Activated CD8-positive, alpha-beta memory T cell treated with anti-CD3 and anti-CD28 coated beads for 48 hours (primary cell): Measurements from ENCODE around the gene LSG1.

Experiments
- DNase-seq, 3 experiments: peaks; one replicate each; pipeline ENCODE4 v3.0.0-alpha.2; 2020; ENCODE audit warnings: low read depth in 2 of 3, low spot score in 2 of 3

LSG1 gene

GRCh38 chr3:194671900-194672808 lies at the start of gene LSG1:
LSG1 (minus strand) TSS chr3:194672191; CDS start chr3:194672162, 29 bp downstream.
- peak; percentile 52 to 72 (median 68) for DNase-seq

- DNase-seq: no peak
These were observed 48.1 kb upstream of the LSG1 start for GRCh38 chr3:194720048-194720447.

GRCh38 chr3:194718079-194718478 lies 46.1 kb upstream of the LSG1 start:
- DNase-seq: no peak

- DNase-seq: no peak
These were observed 43.2 kb upstream of the LSG1 start for GRCh38 chr3:194715022-194715800.

- DNase-seq: no peak
These were observed 42.6 kb upstream of the LSG1 start for GRCh38 chr3:194714564-194714963.

- no peak for DNase-seq
These were observed 42.1 kb upstream of the LSG1 start for GRCh38 chr3:194714137-194714455.

- no peak for DNase-seq
These were observed 41.5 kb upstream of the LSG1 start for GRCh38 chr3:194713299-194714136.

- no peak for DNase-seq
These were observed 39.9 kb upstream of the LSG1 start for GRCh38 chr3:194711913-194712312.

- DNase-seq: no peak
These were observed 39.3 kb upstream of the LSG1 start for GRCh38 chr3:194711286-194711685.

- DNase-seq: no peak
These were observed 35.2 kb upstream of the LSG1 start for GRCh38 chr3:194707147-194707540.

- no peak for DNase-seq
These were observed 33.8 kb upstream of the LSG1 start for GRCh38 chr3:194705761-194706160.

- no peak for DNase-seq
These were observed 33.2 kb upstream of the LSG1 start for GRCh38 chr3:194705227-194705626.

GRCh38 chr3:194702545-194702944 lies 30.6 kb upstream of the LSG1 start:
- DNase-seq: no peak

GRCh38 chr3:194696702-194697101 lies 24.7 kb upstream of the LSG1 start:
- no peak for DNase-seq

GRCh38 chr3:194691481-194692283 lies 19.7 kb upstream of the LSG1 start:
- DNase-seq: no peak

- no peak for DNase-seq
These were observed 18.7 kb upstream of the LSG1 start for GRCh38 chr3:194690501-194691372.

- DNase-seq: no peak
These were observed 17.5 kb upstream of the LSG1 start for GRCh38 chr3:194689493-194689944.

- DNase-seq: no peak
These were observed 17.0 kb upstream of the LSG1 start for GRCh38 chr3:194688946-194689345.

GRCh38 chr3:194688200-194688740 lies 16.3 kb upstream of the LSG1 start:
- no peak for DNase-seq
